K562 (cell line): ENCODE measurements around the gene MEIOB. TPM values are rescaled to one million over a fixed set of nuclear protein-coding genes. Genes with fewer than 3 reads are reported as not detected.
A peak's percentile ranks its signal among the peaks of the same experiment; 100 is the strongest.

ENCODE experiments used
- ARNT ChIP-seq, 2 experiments: fragments of 450-650 bp; IDR thresholded peaks; 2 replicates each; pipeline ENCODE4 v1.6.1; 2016; ENCODE audit warnings: mild to moderate bottlenecking in 1 of 2
- EWSR1 ChIP-seq: fragments of 450-650 bp; IDR thresholded peaks from 2 replicates; pipeline ENCODE4 v1.6.1; 2018; ENCODE audit warnings: borderline replicate concordance, mild to moderate bottlenecking, low read depth, moderate library complexity; ENCODE audit not compliant: partially characterized antibody
- HEY1 ChIP-seq: fragments of 250-450 bp; sonication (Bioruptor Pico); IDR thresholded peaks from 2 replicates; pipeline ENCODE4 v1.5.0; 2020; ENCODE audit warnings: mild to moderate bottlenecking, moderate library complexity, borderline replicate concordance
- MCM7 ChIP-seq, 2 experiments: fragments of 450-650 bp; IDR thresholded peaks; 2 replicates each; pipeline ENCODE4 v1.6.1; 2016 to 2018
- POLR2AphosphoS5 ChIP-seq: IDR thresholded peaks from 2 replicates; pipeline ENCODE4 v1.6.1; 2011; ENCODE audit warnings: mild to moderate bottlenecking, low read depth, low read length, moderate library complexity; ENCODE audit not compliant: control insufficient read depth, insufficient read depth
- RB1 ChIP-seq: fragments of 450-650 bp; IDR thresholded peaks from 2 replicates; pipeline ENCODE4 v1.6.1; 2017; ENCODE audit warnings: low read depth, mild to moderate bottlenecking
- RBM14 ChIP-seq: fragments of 200-400 bp; formaldehyde crosslinking; IDR thresholded peaks from 2 replicates; pipeline ENCODE4 v1.6.1; 2018; ENCODE audit warnings: low read depth, mild to moderate bottlenecking, low read length, moderate library complexity, borderline replicate concordance; ENCODE audit not compliant: insufficient read depth
- TEAD1 ChIP-seq, 2 experiments: fragments of 450-650 bp in 1 of 2; sonication (generic) in 1 of 2; formaldehyde crosslinking; IDR thresholded peaks; 2 replicates each; pipeline versions ENCODE4 v1.4.0 to v1.8.0; 2020 to 2022; ENCODE audit warnings: mild to moderate bottlenecking in 2 of 2, missing genetic modification reagents in 1 of 2
- ZNF140 ChIP-seq: fragments of 250-450 bp; sonication (Bioruptor Pico); IDR thresholded peaks from 2 replicates; pipeline ENCODE4 v1.8.0; 2021; ENCODE audit warnings: moderate library complexity, mild to moderate bottlenecking, inconsistent platforms
- ZNF197 ChIP-seq: fragments of 200-800 bp; sonication (Bioruptor generic); IDR thresholded peaks from 2 replicates; pipeline ENCODE4 v1.6.1; 2016; ENCODE audit warnings: low read depth, missing genetic modification characterization, missing compliant biosample characterization
- ZNF696 ChIP-seq: fragments of 250-450 bp; sonication (Bioruptor Pico); conservative IDR thresholded peaks from 2 replicates; pipeline ENCODE4 v1.4.0; 2020; ENCODE audit warnings: mild to moderate bottlenecking, moderate library complexity
- polyA plus RNA-seq, 8 experiments: library from polyadenylated mRNA; depleted of rRNA in 4 of 8; stranded (reverse) in 5 of 8; unstranded in 3 of 8; fragments of >200 nt; fragmentation: Nextera tagmentation in 2 of 8; fragmentation: Illumina TruSeq in 1 of 8; extraction: Ambion mirVana in 2 of 8; extraction: Trizol in 1 of 8; gene quantifications; 2 replicates each; pipeline versions ENCODE4 v1.2.1 to v1.2.3, GENCODE V29; 2011 to 2014; ENCODE audit warnings: inconsistent platforms in 1 of 8, missing spikeins in 1 of 8
- total RNA-seq, 7 experiments: library from RNA; depleted of rRNA in 6 of 7; stranded (reverse); fragments of >200 nt in 6 of 7; fragmentation: Illumina TruSeq in 2 of 7; extraction: Trizol in 2 of 7; gene quantifications; 2 replicates each; pipeline versions ENCODE4 v1.2.1 to v1.2.3, GENCODE V29; 2011 to 2021; ENCODE audit warnings: low replicate concordance in 1 of 7
- TF ChIP-seq, protein P1 (sequence below): fragments of 200-800 bp; sonication (Bioruptor generic); IDR thresholded peaks from 2 replicates; pipeline ENCODE4 v1.6.1; 2017; ENCODE audit warnings: missing genetic modification characterization, missing compliant biosample characterization
- TF ChIP-seq, protein P2 (sequence below): fragments of 200-600 bp; sonication (generic); IDR thresholded peaks from one replicate; pipeline ENCODE4 v1.6.1; 2012; ENCODE audit warnings: mild to moderate bottlenecking, low read depth, low read length, inconsistent platforms

Gene MEIOB
- total and polyA plus RNA-seq, 9 of the 15 experiments (the other 6 are each of a cell fraction or from before 2014, with no cell fraction given): 25.4 to 203 (median 97.6) TPM

DNA sequence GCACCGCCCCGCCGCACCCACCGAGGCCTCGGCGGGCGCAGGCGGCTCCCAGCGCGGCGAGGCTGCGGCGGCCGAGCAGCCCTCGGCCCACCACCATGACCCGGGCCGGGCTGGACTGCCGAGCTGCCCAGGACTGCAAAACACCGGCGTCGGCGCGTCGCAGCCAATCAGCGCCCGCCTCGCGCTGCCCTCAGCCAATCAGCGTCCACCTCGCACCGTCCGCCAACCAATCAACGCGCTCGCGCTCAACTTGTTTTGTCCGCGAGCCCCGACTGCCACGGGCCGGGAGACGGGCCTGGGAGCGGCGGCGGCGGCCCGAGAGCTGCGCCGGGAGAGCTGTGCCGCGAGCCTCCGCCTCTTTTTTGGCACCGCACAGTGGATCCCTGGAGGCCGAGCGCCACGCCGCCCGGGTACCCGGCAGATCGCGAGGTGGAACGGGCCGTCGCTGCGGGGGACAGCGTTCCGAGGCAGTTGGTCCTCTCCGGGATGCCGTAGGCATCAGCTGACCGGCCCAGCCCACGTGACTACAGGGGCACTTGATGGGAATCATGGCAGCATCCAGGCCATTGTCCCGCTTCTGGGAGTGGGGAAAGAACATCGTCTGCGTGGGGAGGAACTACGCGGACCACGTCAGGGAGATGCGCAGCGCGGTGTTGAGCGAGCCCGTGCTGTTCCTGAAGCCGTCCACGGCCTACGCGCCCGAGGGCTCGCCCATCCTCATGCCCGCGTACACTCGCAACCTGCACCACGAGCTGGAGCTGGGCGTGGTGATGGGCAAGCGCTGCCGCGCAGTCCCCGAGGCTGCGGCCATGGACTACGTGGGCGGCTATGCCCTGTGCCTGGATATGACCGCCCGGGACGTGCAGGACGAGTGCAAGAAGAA is 45.0 kb downstream of the MEIOB start, which contains the start of the genes FAHD1 and HAGH (continued):
- TF ChIP-seq, protein P1, sequence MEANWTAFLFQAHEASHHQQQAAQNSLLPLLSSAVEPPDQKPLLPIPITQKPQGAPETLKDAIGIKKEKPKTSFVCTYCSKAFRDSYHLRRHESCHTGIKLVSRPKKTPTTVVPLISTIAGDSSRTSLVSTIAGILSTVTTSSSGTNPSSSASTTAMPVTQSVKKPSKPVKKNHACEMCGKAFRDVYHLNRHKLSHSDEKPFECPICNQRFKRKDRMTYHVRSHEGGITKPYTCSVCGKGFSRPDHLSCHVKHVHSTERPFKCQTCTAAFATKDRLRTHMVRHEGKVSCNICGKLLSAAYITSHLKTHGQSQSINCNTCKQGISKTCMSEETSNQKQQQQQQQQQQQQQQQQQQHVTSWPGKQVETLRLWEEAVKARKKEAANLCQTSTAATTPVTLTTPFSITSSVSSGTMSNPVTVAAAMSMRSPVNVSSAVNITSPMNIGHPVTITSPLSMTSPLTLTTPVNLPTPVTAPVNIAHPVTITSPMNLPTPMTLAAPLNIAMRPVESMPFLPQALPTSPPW (CRISPR knock-in tag): peak; percentile 70
- TF ChIP-seq MCM7 (IDR thresholded peaks at IDR 0.05): no peak
- no peak for TF ChIP-seq ZNF696 (CRISPR knock-in tag)
- TF ChIP-seq, protein P2, sequence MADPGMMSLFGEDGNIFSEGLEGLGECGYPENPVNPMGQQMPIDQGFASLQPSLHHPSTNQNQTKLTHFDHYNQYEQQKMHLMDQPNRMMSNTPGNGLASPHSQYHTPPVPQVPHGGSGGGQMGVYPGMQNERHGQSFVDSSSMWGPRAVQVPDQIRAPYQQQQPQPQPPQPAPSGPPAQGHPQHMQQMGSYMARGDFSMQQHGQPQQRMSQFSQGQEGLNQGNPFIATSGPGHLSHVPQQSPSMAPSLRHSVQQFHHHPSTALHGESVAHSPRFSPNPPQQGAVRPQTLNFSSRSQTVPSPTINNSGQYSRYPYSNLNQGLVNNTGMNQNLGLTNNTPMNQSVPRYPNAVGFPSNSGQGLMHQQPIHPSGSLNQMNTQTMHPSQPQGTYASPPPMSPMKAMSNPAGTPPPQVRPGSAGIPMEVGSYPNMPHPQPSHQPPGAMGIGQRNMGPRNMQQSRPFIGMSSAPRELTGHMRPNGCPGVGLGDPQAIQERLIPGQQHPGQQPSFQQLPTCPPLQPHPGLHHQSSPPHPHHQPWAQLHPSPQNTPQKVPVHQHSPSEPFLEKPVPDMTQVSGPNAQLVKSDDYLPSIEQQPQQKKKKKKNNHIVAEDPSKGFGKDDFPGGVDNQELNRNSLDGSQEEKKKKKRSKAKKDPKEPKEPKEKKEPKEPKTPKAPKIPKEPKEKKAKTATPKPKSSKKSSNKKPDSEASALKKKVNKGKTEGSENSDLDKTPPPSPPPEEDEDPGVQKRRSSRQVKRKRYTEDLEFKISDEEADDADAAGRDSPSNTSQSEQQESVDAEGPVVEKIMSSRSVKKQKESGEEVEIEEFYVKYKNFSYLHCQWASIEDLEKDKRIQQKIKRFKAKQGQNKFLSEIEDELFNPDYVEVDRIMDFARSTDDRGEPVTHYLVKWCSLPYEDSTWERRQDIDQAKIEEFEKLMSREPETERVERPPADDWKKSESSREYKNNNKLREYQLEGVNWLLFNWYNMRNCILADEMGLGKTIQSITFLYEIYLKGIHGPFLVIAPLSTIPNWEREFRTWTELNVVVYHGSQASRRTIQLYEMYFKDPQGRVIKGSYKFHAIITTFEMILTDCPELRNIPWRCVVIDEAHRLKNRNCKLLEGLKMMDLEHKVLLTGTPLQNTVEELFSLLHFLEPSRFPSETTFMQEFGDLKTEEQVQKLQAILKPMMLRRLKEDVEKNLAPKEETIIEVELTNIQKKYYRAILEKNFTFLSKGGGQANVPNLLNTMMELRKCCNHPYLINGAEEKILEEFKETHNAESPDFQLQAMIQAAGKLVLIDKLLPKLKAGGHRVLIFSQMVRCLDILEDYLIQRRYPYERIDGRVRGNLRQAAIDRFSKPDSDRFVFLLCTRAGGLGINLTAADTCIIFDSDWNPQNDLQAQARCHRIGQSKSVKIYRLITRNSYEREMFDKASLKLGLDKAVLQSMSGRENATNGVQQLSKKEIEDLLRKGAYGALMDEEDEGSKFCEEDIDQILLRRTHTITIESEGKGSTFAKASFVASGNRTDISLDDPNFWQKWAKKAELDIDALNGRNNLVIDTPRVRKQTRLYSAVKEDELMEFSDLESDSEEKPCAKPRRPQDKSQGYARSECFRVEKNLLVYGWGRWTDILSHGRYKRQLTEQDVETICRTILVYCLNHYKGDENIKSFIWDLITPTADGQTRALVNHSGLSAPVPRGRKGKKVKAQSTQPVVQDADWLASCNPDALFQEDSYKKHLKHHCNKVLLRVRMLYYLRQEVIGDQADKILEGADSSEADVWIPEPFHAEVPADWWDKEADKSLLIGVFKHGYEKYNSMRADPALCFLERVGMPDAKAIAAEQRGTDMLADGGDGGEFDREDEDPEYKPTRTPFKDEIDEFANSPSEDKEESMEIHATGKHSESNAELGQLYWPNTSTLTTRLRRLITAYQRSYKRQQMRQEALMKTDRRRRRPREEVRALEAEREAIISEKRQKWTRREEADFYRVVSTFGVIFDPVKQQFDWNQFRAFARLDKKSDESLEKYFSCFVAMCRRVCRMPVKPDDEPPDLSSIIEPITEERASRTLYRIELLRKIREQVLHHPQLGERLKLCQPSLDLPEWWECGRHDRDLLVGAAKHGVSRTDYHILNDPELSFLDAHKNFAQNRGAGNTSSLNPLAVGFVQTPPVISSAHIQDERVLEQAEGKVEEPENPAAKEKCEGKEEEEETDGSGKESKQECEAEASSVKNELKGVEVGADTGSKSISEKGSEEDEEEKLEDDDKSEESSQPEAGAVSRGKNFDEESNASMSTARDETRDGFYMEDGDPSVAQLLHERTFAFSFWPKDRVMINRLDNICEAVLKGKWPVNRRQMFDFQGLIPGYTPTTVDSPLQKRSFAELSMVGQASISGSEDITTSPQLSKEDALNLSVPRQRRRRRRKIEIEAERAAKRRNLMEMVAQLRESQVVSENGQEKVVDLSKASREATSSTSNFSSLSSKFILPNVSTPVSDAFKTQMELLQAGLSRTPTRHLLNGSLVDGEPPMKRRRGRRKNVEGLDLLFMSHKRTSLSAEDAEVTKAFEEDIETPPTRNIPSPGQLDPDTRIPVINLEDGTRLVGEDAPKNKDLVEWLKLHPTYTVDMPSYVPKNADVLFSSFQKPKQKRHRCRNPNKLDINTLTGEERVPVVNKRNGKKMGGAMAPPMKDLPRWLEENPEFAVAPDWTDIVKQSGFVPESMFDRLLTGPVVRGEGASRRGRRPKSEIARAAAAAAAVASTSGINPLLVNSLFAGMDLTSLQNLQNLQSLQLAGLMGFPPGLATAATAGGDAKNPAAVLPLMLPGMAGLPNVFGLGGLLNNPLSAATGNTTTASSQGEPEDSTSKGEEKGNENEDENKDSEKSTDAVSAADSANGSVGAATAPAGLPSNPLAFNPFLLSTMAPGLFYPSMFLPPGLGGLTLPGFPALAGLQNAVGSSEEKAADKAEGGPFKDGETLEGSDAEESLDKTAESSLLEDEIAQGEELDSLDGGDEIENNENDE: no peak
- TF ChIP-seq ZNF197 (CRISPR knock-in tag): no peak
- TF ChIP-seq RBM14: no peak
- TF ChIP-seq TEAD1 (CRISPR knock-in tag; IDR thresholded peaks at IDR 0.05): peak; percentile 43 to 90; a peak in 2 of 4 replicates
- no peak for TF ChIP-seq EWSR1
- no peak for TF ChIP-seq POLR2AphosphoS5
- peak; percentile 77 for TF ChIP-seq RB1
- no peak for TF ChIP-seq HEY1 (CRISPR knock-in tag)
- TF ChIP-seq ARNT (IDR thresholded peaks at IDR 0.05): no peak
- TF ChIP-seq ZNF140 (CRISPR knock-in tag): no peak
